HG03039 (cell line): ENCODE measurements around the gene ZNF205.

Experiments used
- ATAC-seq: cut with Tn5 transposase; IDR thresholded peaks from one replicate; pipeline ENCODE4 v1.9.1; 2021; ENCODE audit warnings: mild to moderate bottlenecking, moderate library complexity; ENCODE audit not compliant: unreplicated experiment

The ZNF205 gene

DNA sequence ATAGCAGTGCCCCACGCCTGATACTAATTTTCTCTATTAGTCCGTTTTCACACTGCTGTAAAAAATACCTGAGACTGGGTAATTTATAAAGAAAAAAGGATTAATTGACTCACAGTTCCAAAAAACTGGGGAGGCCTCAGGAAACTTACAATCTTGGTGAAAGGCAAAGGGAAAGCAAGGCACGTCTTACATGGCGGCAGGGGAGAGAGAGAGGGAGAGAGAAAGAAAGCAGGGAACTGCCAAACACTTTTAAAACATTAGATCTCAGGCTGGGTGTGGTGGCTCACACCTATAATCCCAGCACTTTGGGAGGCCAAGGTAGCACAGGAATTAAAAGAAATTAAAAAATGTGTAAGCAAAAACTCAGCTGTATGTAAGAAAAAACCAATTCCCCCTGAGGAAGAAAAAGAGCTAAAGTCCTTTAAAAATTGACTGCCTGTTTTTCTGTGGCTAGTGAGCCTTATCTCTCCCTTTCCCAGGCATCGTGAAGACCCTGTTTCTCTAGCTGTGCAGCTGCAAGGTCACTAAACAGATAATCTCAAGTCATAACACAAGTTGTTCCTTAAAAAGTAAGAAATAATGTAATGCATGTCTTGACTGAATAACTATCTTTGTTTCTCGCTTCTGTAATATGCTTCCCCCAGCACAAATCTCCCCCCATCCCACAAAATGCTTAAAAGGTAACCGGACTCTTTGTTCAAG lies 27.3 kb upstream of the ZNF205 start:
- no peak for ATAC-seq

DNA sequence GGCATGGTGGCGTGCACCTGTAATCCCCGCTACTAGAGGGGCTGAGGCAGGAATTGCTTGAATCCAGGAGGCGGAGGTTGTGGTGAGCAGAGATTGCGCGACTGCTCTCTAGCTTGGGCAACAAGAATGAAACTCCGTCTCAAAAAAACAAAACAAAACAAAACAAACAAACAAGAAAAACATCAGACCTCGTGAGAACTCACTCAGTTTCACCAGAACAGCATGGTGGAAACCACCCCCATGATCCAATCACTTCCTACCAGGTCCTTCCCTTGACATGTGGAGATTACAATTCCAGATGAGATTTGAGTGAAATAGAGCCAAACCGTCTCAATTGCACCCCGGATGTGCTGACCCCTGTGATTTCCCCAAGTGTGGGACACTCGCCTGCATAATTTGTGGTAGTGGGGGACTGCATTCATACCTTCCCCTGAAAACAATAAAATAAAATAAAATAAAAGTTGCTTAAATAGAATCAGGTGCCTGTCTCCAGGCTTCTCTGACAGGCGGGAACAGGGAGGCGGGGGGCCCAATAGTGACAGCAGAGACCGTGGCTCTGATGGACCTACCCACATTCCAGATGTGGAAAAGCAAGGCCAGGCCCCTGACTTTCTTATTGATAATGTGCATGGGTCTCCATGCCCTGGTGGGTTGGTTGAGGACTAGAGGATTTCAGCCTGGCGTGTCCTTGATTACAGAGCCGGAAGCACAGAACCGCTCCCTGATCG lies 26.4 kb upstream of the ZNF205 start:
- no peak for ATAC-seq

GRCh38 chr16:3086596-3087242 lies 25.7 kb upstream of the ZNF205 start:
- no peak for ATAC-seq

DNA sequence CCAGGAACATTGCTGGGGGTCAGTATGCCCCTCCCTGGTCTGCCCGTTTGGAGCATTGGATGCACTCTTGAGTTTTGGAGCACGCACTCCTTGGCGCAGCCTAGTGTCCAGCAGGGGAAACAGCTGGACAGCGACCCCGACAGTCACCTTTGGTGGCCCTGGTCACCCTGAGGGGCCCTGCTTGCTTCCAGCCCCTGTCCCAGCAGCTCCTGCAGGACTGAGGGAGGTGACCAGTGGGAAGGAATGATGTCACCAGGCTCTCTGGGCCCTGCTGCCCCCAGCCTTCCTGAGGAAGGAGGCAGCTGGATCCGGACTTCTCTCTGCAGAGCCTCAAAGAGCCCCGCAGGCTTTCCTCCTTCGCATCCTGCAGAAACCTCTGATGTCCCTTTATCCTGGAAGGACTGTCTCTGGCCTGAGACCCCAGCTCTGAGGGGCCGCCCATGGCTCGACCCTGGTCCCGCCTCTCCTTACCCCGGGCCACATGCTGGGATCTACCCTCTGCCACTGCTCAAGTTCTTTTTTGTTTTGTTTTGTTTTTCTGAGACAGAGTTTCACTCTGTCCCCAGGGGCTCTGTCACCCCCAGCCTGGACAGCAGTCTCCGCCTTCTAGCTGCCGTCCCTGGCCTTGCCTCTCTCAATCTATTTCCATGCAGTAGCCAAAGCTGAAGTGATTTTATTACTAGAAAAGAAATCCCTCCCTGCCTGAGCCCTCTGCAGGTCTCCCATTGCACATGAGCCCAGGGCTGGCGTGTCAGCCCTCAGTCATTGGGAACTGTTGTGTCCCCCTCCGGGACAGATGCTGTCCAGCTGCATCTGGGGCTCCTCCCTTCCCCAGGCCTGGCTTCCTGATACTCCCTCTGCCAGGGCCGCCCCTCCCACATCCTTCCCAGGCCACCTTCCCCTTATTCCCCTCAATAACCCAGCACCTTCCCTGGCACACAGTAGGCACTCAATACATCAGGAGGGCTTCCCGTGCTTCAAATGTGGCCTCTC lies 24.8 kb upstream of the ZNF205 start:
- no peak for ATAC-seq

DNA sequence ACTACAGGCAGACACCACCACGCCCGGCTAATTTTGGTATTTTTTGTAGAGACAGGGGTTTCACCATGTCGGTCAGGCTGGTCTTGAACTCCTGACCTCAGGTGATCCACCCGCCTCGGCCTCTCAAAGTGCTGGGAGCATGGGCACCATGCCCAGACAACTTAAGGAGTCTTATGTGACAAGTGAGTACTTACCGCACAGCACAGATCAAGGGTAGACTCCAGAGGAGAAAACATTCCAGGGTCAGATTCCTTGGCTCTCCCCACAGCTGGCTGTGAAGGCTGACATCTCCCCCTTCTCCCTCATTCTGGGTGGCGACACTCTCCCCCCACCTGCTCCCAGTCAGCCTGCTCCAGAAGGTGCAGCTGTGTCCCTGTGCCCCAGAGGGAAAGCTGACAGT lies 23.9 kb upstream of the ZNF205 start:
- ATAC-seq, result no peak

GRCh38 chr16:3088925-3089716 lies 23.3 kb upstream of the ZNF205 start:
- no peak for ATAC-seq

DNA sequence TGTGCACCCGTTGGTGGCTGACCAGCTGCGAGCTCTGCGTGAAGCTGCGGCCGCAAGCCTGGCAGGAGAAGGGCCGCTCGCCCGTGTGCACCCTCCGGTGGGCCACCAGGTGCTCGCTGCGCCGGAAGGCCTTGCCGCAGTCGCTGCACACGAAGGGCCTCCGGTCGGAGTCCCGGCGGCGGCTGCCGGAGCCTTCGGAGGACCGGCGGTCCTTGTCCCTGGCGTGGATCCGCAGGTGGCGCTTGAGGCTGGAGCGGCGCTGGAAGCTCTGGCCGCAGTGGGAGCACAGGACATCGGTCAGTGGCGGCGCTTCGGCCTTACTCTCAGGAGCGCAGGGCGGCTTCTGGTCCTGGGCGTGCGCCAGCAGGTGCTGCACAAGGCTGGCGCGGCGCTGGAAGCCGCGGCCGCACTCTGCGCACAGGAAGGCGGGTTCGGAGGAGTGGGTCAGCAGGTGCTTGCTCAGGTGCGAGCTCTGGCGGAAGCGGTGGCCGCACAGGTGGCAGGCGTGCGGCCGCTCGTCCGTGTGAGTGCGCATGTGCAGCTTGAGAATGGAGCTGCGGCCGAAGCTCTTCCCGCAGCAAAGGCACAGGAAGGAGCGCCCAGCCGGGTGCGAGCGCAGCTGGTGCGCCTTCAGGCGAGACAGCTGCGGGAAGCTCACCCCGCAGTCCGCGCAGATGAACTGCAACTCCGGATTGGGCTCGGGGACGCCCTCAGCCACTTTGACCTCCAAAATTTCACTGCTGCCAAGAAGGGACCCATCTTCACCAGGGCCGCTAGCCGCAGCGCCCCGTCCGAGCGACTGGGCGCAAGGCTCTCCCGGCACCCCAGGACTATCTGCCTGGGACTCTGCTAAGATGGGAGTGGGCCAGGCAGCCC lies 22.4 kb upstream of the ZNF205 start:
- no peak for ATAC-seq

- no peak for ATAC-seq
Measured at GRCh38 chr16:3091551-3091950, 20.8 kb upstream of the ZNF205 start.

GRCh38 chr16:3092501-3092941 lies 19.9 kb upstream of the ZNF205 start:
- ATAC-seq, result no peak

DNA sequence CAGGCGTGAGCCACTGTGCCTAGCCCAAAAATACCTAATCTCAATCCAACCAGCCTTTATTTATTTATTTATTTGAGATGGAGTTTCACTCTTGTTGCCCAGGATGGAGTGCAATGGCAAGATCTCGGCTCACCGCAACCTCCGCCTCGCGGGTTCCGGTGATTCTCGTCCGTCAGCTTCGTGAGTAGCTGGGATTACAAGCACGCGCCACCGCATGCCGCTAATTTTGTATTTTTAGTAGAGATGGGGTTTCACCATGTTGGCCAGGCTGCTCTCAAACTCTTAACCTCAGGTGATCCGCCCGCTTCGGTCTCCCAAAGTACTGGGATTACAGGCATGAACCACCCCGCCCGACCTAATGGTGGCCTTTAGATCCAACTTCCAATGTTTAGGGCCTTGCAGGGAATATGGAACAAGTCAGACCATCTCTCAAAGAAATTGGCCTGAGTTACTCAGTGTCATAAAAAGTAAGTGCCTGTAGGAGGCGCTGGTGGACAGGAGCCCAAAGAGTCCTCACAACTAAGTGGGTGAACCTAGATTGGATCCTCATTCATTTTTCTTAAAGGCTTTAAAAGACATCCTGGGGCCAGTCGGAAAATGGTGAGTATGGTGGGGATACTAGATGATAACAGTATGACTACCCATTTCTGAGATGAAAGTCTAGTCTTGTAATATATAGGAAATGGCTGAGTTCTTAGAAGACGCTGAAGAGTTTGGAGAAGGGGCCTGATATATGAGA lies 17.9 kb upstream of the ZNF205 start:
- ATAC-seq, result no peak

DNA sequence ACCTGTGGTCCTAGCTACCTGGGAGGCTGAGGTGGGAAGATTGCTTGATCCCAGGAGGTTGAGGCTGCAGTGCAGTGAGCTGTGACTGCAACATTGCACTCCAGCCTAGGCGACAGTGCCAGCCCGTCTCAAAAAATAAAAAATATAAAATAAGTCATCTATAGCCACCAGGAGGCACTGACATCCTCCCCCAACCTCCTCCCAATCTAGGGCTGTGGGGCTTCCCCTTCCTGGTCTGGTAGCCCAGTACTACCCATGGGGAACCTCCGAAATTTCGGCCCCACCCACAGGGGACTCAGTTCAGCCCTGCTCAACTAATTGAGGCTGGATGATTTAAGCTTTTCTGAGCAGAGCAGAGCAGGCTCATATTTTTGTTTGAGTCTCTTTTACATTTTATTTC lies 16.5 kb upstream of the ZNF205 start:
- ATAC-seq, result peak; percentile 55

GRCh38 chr16:3096362-3096761 lies 16.0 kb upstream of the ZNF205 start:
- no peak for ATAC-seq

DNA sequence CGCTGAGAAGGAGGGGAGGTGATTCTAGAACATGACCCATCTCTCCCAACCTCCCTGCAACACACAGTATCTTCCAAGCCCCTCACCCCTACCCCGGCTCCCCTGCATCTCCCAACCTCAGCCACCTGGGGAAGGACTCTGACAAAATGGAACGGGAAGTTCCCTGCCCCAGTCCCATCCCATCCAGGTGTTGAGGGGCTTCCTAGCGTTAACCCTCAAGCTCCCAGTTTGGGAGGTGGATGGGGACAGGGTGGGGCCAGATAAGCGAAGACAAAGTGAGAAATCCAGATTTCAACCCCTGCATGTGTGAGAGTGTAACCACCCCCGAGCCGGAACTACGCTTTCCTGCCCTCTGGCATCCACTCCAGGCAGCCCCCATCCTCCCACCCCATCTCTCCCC lies 15.1 kb upstream of the ZNF205 start:
- ATAC-seq, result no peak

- no peak for ATAC-seq
Measured at GRCh38 chr16:3098459-3099394, 13.7 kb upstream of the ZNF205 start, which contains the start of gene ZSCAN10. ZSCAN10 (minus strand) TSS chr16:3099294; CDS start chr16:3092937, 6,357 bp downstream.

DNA sequence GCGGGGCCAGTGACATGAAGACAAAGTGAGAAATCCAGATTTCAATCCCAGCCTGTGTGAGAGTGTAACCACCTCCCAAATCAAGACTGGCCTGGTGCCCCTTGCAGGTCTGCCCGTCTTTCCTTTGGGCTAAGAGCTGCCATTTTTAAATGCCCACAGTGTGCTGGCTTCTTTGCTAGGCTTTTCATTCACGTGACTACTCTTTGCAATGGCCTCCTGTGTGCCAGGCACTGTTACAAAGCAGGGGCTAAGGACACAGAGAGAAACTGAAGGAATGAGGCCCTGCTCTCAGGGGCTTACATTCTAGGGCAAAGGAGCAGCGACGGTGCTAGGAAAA lies 13.0 kb upstream of the ZNF205 start:
- no peak for ATAC-seq

DNA sequence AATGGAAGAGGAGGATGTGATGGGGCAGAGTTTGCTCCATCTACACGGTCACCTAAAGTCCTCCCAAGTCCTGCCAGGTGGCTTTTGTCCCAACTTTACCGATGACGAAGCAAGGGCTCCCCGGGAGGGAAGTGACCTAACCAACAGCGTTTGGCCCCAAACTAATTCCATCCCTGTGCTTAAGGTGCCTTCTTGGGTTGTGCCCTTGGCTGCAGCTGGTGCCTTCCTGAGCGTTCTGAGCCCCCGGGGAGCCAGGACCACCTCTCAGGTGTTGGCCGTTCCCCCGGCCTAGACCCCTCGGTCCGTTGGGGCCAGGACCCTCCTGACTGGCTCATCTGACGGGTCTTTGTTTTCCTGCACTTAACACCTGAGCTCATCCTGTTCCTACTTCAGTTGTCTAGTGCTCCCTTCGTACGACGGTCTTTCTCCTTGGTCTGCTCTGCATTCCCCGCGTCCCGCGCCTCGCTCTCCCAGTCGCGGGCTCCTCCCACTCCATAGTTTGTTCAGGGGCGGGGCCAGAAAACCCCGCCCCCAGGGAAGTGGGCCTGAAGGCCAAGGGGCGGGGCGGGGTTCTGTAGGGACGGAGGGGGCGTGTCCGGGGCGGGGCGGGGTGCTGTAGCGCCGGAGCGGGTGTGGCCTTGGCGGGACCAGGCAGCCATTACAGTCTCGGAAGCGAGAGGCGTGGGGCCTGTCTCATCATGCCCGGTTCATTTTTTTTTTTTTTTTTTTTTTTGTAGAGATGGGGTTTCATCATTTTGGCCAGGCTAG lies 12.5 kb upstream of the ZNF205 start:
- peak; percentile 52 for ATAC-seq
